ENCODE measurements around the gene PRM3. TPM values are rescaled to one million over a fixed set of nuclear protein-coding genes. Genes with fewer than 3 reads are reported as not detected.

Gene PRM3
- total RNA-seq, 1 experiment from 2014 or later: not detected

GRCh38 chr16:11253995-11254912 lies 19.2 kb downstream of the PRM3 start:
- no peak overlapping the region for H3K27ac ChIP-seq
- DNase-seq (ENCODE audit: low read depth in 1 of 2, low spot score in 2 of 2): peak in 1 of 2 experiments; percentile 30

GRCh38 chr16:11253009-11253994 lies 20.1 kb downstream of the PRM3 start:
- Histone ChIP-seq H3K27ac (no peak overlapping the region), H3K4me3 (peak overlapping the region; percentile 80; the same call in 1 of the 2 replicates)
- no peak for DNase-seq (ENCODE audit: low read depth in 1 of 2, low spot score in 2 of 2)

More at GRCh38 chr16:11253995-11254912, 19.2 kb downstream of the PRM3 start:
- peaks cover 49% of the 10 kb centered on the region for H3K36me3 ChIP-seq
- H3K27me3 ChIP-seq (replicated peaks): no peaks in the 10 kb centered on the region
- H3K4me3 ChIP-seq: peak overlapping the region; percentile 80
- H3K4me1 ChIP-seq (replicated peaks): peaks cover 57% of the 10 kb centered on the region
- H3K9me3 ChIP-seq (replicated peaks): no peaks in the 10 kb centered on the region

GRCh38 chr16:11252482-11252931 lies 20.9 kb downstream of the PRM3 start:
- H3K36me3 ChIP-seq: peaks cover 49% of the 10 kb centered on the region
- H3K27me3 ChIP-seq (replicated peaks): no peaks in the 10 kb centered on the region
- peaks cover 43% of the 10 kb centered on the region for H3K4me1 ChIP-seq (replicated peaks)
- no peaks in the 10 kb centered on the region for H3K9me3 ChIP-seq (replicated peaks)
- DNase-seq (ENCODE audit: low read depth in 1 of 2, low spot score in 2 of 2): no peak
- H3K27ac ChIP-seq: no peak overlapping the region
- no peak overlapping the region for H3K4me3 ChIP-seq

More at GRCh38 chr16:11253009-11253994, 20.1 kb downstream of the PRM3 start:
- Histone ChIP-seq H3K27me3 (replicated peaks) (no peaks in the 10 kb centered on the region), H3K9me3 (replicated peaks) (no peaks in the 10 kb centered on the region), H3K4me1 (replicated peaks) (peaks cover 47% of the 10 kb centered on the region), H3K36me3 (peaks cover 49% of the 10 kb centered on the region)

- peak in 1 of 2 experiments; percentile 31 for DNase-seq (ENCODE audit: low read depth in 1 of 2, low spot score in 2 of 2)
- H3K4me3 ChIP-seq: no peak overlapping the region
- no peak overlapping the region for H3K27ac ChIP-seq
- no peaks in the 10 kb centered on the region for H3K9me3 ChIP-seq (replicated peaks)
- H3K36me3 ChIP-seq: peaks cover 49% of the 10 kb centered on the region
- H3K27me3 ChIP-seq (replicated peaks): no peaks in the 10 kb centered on the region
- peaks cover 36% of the 10 kb centered on the region for H3K4me1 ChIP-seq (replicated peaks)
Observed at GRCh38 chr16:11251525-11252481, 21.6 kb downstream of the PRM3 start.

DNA sequence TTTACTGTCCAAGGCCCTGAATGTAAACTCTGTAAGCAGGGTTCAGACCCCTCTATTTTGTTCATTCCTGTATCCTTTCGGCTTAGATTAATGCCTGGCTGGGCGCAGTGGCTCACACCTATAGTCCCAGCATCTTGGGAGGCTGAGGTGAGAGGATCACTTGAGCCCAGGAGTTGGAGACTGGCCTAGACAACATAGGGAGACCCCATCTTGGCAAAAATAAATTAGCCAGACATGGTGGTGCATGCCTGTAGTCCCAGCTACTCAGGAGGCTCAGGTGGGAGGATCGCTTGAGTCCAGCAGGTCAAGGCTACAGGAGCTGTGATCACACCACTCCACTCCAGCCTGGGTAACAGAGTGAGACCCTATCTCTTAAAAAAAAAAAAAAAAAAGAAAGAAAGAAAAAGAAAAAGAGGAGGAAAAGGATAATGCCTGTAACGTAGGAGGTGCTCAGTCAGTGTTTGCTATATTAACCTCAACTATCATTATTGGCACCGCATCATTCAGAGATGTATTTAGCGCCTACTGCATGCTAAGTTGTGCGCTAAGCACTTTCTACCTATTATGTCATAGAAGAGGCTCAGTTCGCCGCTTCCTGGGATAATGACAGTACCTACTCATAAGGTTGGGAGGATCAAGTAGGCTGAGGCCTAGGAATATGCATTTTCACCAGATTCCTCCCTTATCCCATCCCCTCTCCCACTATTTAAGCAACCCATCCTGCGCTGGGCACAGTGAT lies 22.5 kb downstream of the PRM3 start:
- H3K27me3 ChIP-seq (replicated peaks): no peaks in the 10 kb centered on the region
- no peak overlapping the region for H3K4me3 ChIP-seq
- no peak overlapping the region; the same call in 1 of the 2 replicates for H3K27ac ChIP-seq
- DNase-seq (ENCODE audit: low read depth in 1 of 2, low spot score in 2 of 2): no peak
- no peaks in the 10 kb centered on the region for H3K9me3 ChIP-seq (replicated peaks)
- peaks cover 46% of the 10 kb centered on the region for H3K36me3 ChIP-seq
- peaks cover 32% of the 10 kb centered on the region for H3K4me1 ChIP-seq (replicated peaks)

GRCh38 chr16:11250091-11250785 lies 23.2 kb downstream of the PRM3 start:
- H3K27ac ChIP-seq: no peak overlapping the region; the same call in 1 of the 2 replicates
- H3K4me1 ChIP-seq (replicated peaks): peaks cover 32% of the 10 kb centered on the region
- H3K27me3 ChIP-seq (replicated peaks): no peaks in the 10 kb centered on the region
- H3K36me3 ChIP-seq: peaks cover 41% of the 10 kb centered on the region
- no peak overlapping the region for H3K4me3 ChIP-seq
- no peak for DNase-seq (ENCODE audit: low read depth in 1 of 2, low spot score in 2 of 2)
- H3K9me3 ChIP-seq (replicated peaks): no peaks in the 10 kb centered on the region

- Histone ChIP-seq H3K4me1 (replicated peaks) (peaks cover 24% of the 10 kb centered on the region), H3K9me3 (replicated peaks) (no peaks in the 10 kb centered on the region), H3K27me3 (replicated peaks) (no peaks in the 10 kb centered on the region), H3K27ac (no peak overlapping the region), H3K36me3 (peaks cover 33% of the 10 kb centered on the region), H3K4me3 (no peak overlapping the region)
- no peak for DNase-seq (ENCODE audit: low read depth in 1 of 2, low spot score in 2 of 2)
Observed at GRCh38 chr16:11249233-11250061, 24.0 kb downstream of the PRM3 start.

DNA sequence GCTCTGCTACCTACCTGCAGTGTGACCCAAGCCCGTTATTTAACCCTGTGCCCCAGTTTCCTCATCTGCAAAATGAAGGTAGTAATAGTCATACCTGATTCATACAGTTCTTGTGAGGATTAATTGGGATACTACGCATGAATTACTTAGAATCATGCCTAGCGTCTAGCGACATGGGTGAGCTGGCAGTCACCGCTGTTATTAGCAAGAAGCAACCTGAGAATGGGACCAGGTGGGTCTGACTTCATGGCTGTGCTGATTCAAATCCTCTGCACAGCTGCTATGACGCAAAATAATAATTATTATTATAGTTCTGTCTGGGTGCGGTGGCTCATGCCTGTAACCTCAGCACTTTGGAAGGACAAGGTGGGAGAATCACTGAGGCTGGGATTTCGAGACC lies 25.3 kb downstream of the PRM3 start:
- H3K27me3 ChIP-seq (replicated peaks): no peaks in the 10 kb centered on the region
- no peak for DNase-seq (ENCODE audit: low read depth in 1 of 2, low spot score in 2 of 2)
- H3K4me3 ChIP-seq: no peak overlapping the region
- no peak overlapping the region for H3K27ac ChIP-seq
- peaks cover 11% of the 10 kb centered on the region for H3K4me1 ChIP-seq (replicated peaks)
- no peaks in the 10 kb centered on the region for H3K9me3 ChIP-seq (replicated peaks)
- peaks cover 20% of the 10 kb centered on the region for H3K36me3 ChIP-seq

DNA sequence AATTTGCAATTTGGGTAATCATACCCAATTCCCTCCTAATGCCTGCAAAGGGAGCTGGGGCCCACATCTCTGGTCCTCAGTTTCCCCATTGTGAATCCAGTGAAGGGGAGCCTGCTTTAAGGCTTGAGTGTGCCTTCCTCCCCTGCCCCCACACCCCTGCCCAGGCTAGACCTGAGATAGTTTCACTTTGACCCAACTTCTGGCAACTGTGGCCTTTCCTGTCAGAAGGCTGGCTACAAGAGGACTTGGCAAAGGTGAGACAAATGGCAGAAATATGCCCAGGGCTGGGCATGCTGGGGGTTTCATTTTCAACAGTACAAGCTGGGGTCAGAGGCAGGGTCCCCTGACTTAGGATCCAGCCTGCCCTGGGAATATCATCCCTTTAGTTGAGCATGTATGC lies 27.4 kb downstream of the PRM3 start:
- Histone ChIP-seq H3K9me3 (replicated peaks) (no peaks in the 10 kb centered on the region), H3K27ac (no peak overlapping the region), H3K4me1 (replicated peaks) (no peaks in the 10 kb centered on the region), H3K36me3 (no peaks in the 10 kb centered on the region), H3K4me3 (no peak overlapping the region), H3K27me3 (replicated peaks) (no peaks in the 10 kb centered on the region)
- no peak for DNase-seq (ENCODE audit: low read depth in 1 of 2, low spot score in 2 of 2)

DNA sequence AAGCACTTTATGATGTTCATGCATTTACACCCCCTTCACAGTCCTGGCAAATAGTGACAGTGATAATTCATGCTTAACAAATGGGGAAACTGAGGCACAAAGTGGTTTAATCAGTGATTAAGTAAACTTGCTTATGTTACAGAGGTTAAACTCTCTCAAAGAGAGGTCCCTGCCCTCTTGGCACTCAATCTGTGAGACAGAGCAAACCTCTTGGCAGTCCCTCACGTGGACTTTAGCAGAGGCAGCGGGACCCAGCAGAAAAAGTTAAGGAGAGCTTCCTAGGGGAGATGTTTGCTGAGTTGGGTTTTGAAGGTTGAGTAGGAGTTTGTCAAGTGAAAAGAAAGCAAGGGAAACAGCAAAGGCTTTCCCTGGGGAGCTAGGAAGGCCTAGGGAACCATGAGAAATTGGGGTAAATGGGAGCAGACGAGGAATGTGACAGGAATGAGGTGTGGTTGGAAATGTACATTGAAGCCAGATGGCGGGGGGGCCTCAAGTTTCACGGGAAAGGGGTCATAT lies 28.1 kb downstream of the PRM3 start:
- Histone ChIP-seq H3K27me3 (replicated peaks) (no peaks in the 10 kb centered on the region), H3K9me3 (replicated peaks) (no peaks in the 10 kb centered on the region), H3K27ac (no peak overlapping the region), H3K4me1 (replicated peaks) (no peaks in the 10 kb centered on the region), H3K36me3 (no peaks in the 10 kb centered on the region), H3K4me3 (no peak overlapping the region)
- no peak for DNase-seq (ENCODE audit: low read depth in 1 of 2, low spot score in 2 of 2)

DNA sequence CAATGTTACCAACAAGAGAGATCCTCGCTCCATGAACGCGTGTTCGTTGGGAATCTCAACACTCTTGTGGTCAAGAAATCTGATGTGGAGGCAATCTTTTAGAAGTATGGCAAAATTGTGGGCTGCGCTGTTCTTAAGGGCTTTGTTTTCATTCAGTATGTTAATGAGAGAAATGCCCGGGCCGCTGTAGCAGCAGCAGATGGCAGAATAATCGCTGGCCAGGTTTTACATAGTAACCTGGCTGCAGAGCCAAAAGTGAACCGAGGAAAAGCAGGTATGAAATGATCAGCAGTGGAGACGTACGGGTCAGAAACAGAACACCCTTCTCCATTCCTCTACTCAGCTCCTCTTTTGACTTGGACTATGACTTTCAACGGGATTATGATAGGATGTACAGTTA lies 30.8 kb downstream of the PRM3 start:
- Histone ChIP-seq H3K4me1 (replicated peaks) (no peaks in the 10 kb centered on the region), H3K9me3 (replicated peaks) (no peaks in the 10 kb centered on the region), H3K27me3 (replicated peaks) (no peaks in the 10 kb centered on the region), H3K27ac (no peak overlapping the region), H3K4me3 (no peak overlapping the region), H3K36me3 (no peaks in the 10 kb centered on the region)
- no peak for DNase-seq (ENCODE audit: low read depth in 1 of 2, low spot score in 2 of 2)
